Right lung (tissue), 5 donors: ENCODE data around the gene C4orf54. TPM values are rescaled to one million over a fixed set of nuclear protein-coding genes. Genes with fewer than 3 reads are reported as not detected.

Experiments used
- DNase-seq, 2 donors: peaks; one replicate each; pipeline ENCODE4 v3.0.0-alpha.2; 2013
- polyA plus RNA-seq, 5 donors: library from polyadenylated mRNA; unstranded; fragments of 120-200 nt; gene quantifications; one replicate each; pipeline versions ENCODE4 v1.2.1 to v1.2.3, GENCODE V29; 2013; ENCODE audit warnings: inconsistent platforms in 1 of 5, low replicate concordance in 1 of 5; ENCODE audit not compliant: insufficient read length in 5 of 5, insufficient read depth in 1 of 5

Gene C4orf54
- polyA plus RNA-seq, 5 donors = 0.01 to 2.6 (median 0.10) TPM

DNA sequence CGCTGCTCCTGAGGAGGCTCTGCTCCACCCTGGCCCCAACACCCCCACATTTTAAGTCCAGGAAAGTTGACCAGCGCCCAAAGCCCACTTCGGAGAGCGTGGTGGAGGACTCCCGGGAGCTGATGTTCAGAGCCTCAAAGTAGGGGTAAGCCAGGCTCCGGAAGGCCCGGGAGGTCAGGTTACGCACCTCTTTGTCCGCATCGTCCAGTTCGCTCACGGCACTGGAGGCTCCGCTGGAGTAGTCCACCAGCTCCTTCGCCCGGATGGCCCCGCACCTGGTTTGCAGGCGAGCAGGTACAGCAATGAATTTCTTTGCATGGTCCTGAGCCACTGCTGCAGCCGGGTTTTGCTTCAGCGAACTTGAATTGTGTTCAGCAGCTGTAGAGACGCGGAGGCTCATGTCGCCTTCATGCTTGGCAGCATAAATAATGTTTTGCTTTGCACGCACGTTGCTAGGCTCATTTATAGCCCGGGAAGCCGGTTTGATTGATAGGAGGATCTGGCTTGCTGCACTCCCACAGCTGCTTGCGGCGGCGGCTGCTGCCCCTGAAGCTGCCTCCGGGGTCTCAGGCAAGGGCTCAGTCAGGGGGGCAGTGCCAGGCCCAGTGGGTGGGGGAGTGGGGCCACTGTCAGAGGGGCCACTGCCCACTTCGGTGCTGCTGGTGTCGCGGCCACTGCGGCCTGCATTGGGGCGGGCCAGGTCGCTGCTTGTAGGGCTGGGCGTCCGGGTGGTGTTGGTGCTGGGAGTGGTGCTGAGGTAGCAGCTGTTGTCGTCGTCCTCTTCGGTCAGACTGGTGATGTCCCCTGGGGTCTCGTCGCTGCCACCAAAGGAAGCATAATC lies 4.8 kb downstream of the C4orf54 start:
- no peak for DNase-seq

DNA sequence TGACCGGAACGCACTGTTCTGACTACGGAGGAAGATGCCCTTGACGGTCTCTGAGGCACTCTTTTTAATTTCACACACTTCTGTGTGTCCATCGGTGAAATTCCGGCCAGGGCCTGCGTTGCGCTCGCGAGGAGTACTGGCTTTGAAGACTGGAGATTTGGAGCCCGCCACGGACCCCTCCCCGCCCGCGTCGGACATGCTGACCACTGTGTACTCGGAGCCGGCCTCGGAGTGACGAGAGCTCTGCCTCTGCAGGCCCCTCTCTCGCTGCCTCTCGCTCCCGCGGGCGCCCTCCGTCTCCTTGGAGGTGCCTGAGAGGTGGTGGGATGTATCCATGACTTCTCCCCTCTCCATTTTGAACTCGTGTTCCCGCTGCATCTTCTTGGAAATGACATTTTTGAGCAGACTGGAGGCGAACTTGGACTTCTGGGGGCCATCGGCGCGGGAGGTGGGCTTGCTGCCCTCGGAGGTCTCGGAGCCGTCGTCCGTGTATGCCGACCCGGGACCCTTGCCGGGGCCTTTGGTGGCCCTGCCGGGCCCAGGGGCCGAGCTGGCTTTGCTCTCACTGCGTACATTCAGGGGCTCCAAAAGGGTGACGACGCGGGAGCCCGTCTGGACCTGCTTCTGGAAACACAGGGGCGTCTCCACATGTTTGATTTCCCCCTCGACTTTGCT lies 5.7 kb downstream of the C4orf54 start:
- no peak for DNase-seq

DNA sequence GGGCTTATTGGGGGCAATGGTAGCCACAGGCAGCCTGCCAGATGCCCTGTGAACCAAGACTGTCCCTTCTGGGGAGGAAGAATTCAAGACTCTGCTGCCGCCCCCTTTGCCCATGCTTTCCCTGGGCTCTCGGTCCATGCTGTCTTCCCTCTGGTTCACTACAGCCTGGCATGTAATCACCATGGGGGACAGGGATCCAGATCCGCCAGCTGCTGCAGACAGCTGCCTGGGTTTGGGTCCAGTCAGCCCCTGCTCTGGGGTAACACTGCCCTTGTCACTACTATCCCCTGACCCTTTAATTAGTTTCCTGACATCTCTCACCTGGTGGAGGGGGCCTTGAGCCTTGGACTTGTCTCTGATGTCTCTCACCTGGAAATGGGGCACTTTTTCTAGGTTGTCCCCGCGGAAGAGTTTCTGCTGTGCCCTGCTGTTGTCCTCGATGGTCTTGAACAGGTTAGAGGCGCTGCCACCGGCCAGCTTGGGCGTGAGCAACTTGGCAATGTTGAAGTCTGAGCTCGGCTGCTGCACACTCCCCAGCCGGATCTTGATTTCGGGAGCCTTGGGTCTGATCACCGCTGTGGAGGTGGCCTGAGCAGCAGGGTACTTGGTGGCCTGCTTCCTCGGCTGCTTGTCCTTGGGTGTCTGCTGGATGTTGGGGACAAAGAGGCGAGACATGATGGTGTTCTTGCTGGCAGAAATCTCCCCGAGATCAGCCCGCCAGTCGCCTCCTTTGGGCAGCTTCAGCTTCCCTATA lies 6.4 kb downstream of the C4orf54 start:
- DNase-seq = no peak

DNA sequence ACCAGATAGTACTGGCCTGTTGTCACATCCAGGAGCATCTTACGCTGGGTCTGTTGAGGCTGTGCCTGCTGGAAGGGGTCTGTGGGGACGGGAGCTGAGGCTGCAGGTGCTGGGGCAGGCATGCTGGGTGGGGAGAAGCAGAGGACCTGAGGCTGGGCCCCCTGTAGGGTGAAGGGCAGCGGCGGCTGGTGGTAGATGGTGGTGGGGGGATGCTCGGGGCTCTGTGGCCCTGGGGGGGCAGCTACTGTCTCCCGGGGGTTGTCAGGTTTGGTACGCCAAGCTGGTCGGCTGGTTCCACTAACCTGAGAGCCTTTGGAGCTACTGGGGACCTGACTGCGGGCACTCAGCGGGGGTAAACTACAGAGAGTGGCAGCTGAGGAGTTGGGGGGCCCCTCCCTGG lies 7.8 kb downstream of the C4orf54 start:
- DNase-seq = no peak

DNA sequence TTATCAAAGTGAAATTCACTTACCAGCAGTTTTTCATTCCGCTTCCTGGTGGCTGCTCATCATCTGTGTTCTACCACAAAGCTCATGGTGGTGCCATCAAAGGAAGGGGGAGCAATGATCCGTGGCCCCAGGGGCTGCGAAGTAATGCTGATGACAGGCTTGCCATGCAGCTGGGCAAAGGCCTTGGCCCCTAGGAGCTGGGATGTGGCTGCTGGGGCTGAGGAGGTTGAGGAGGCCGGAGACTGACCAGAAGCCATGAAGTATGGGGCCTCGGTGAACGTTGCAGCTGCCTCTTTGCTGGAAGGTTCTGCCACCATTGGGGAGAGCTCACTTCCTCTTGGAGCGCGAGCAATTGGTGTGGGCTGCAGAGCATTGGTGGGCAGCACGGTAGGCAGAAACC lies 8.4 kb downstream of the C4orf54 start:
- no peak for DNase-seq

DNA sequence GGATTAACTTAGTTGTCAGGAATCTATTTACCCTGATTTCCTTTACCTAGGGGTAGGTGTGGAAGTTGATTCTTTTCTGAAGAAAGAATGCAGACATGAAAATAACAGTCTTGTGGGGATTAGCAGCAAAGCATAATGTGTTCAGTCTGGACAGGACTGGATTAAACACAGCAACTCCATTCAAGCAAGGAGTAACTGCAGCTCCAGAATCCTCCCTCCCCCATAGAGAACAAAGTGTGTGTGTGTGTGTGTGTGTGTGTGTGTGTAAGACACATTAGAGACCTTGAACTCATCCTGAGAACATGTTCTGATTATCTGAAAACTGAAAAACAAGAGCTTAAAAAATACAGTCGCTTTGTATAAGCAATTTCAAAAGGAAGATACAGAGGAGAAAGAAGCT lies 9.3 kb downstream of the C4orf54 start:
- no peak for DNase-seq

DNA sequence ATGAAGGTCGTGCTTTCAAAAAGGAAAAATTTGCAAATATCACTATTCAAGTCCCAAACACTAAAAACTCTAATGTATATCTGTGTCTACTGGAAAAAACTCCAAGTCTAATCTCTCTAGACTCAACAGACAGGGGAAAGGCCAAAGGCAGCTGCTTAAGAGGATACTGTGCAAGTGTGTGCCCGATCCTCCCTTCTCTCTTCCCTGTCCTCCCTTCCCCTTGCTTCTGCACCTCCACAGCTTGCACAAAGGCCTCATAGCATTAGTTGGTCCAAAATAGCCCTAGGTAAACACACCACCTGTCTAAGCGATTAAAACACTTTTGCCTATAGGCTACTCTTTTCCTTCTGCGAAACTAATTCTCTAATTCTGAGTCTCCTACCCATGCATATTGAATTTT lies 10.6 kb downstream of the C4orf54 start:
- DNase-seq = no peak

DNA sequence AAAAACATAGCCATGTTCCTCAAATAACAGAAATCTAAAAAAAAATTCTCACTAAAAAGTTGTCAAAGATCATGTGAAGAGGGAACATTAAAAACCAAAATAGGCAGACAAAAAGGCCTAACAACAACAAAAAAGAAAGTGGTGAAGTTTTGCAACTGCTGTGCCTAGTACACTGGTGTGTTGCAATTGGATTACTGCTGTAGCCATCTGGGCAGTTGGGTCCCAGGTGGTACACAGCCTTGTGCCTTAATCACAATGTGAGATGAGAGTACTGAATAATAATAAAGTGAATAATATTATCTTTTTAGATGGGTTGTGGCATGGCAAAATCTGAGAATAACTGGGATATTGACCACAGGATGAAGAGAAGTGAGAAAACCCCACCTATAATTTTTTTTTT lies 12.0 kb downstream of the C4orf54 start:
- no peak for DNase-seq

DNA sequence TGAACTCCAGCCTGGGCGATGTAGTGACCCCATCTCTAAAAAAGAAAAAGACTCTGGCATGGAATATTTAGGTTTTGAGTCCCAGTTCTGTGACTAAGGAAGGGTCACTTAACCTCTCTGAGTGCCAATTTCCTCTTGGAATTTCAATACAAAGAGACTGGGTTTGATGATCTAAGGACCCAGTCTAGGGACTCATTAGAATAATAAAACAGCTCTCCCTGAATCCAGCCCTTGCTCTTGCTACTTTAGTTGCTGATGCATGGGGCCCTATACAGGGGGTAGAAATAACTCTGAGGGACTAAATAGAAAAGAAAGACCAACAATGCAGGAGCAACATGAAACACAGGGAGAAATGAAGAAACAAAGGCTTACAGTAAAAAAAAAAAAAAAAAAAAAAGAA lies 12.6 kb downstream of the C4orf54 start:
- no peak for DNase-seq

DNA sequence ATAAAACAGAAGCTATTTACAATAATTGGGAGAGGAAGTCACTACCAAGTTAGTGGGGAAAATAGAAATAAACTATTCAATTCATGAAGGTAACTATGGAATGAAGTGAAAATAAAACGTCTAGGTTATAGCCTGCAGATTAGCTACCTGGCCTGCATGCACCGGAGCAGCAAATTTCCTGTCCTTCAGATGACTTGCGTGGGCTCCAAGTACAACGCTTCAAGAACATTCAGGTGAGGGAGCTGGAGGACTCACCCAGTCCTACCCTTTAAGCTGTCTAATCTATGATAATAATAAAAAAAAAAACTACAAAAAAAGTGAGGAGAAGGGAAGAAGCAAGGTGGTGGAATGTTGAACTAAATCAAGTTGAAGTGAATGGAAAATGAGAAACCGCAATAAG lies 13.2 kb downstream of the C4orf54 start:
- DNase-seq = no peak

DNA sequence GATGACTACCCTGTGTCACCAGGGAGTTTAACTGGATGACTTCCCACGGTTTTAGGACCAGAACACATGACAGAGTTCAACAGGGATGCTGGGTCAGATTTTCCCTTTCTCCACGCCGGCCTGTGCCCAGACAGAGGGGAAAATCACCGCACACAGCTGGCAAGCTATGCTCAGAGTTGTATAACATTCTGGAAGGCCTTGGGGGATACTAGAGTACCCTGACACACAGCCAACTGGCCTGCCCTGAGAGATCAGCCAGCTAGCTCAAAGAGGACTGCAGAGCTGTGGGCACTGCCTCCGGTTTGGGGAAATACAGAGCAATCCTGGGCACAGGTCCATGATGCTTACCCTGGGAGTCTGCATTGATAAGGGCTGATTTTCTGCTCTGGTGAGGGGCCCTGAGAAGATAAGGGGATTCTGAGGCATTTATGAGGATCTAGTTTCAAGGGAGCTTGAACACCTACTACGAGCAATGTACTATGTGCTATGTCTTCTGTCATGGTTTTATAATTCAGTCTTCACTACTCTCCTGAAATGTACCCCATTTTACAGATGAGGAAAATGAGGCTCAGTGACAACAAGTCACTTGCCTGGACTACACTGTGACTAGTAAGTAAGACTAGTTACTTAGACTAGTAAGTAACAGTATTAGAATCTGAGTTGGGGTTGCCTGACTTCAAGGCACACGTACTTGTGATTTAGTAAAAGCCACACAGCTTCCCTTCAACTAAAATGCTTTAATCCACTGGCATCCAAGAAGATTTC lies 14.7 kb downstream of the C4orf54 start:
- DNase-seq = no peak

DNA sequence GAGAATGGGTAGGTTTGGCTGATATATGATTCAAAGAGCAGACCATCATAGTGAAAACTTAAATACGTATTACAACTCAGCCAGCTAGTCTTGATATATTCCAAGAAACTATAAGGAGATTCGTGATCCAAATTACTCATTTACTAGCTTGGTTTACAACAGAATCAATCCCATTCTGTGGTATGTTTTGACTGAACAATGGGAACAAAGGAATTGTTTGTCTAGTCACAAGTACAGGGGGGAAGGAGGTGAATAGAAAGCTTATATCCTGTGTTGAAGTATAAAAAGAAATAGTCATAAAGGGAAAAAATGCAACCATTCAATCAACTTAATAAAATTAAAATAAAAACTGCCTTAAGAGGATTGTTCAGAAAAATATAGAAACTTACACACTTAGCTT lies 17.0 kb downstream of the C4orf54 start:
- no peak for DNase-seq

DNA sequence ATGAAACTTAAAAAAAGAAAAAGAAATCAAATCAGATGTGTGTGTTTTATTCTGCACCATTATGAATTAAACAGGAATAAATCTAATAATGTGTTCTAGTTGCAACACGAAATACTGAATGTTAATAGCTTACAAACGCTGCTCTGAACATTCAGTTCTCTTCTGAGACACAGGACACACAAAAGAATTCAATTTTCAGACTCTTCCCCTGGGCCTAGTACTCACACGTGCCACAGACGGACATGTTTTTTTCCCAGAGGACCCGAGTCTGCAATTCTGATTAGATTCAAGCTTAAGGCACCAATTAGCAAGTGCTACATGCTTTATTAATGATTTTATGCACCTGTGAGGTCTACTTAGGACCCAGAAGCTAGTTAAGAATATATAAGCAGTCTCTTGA lies 20.5 kb downstream of the C4orf54 start:
- DNase-seq = no peak

DNA sequence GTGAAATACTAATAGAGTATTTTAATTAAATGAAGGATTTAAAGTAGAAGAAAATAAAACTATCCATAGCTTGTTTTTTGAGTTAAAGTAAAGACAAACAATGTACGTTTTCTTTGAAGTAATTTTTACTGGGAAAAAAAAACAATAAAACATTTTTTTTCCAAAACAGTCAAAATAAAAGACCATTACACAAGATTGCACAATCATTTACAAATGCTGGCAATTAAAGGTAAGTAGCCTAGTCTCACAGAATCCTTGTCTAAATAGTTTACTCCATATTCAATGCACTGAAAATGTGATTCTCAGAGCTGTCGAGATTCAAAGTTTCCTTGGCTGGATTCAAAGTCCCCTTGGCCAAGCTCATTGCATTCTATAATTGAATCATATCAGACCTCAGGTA lies 21.2 kb downstream of the C4orf54 start:
- DNase-seq = no peak

DNA sequence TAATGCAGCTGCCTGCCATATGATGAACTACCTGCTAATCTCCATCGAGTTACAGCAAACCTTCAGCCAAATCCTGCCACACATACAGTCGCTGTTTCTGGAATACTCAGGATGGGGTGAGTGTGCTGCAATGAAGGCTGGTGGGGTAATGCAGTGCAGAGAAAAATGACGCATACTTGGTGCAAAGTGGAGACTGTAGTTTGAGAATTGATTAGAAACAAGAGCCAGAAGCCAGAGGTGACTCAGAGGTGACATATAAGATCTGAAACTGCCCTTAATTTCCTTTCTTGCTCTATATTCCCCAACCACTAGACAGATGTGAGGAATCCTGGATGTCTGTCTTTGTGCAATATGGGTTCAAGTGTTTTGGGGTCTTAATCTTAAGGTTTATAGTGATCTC lies 22.0 kb downstream of the C4orf54 start:
- DNase-seq = no peak

DNA sequence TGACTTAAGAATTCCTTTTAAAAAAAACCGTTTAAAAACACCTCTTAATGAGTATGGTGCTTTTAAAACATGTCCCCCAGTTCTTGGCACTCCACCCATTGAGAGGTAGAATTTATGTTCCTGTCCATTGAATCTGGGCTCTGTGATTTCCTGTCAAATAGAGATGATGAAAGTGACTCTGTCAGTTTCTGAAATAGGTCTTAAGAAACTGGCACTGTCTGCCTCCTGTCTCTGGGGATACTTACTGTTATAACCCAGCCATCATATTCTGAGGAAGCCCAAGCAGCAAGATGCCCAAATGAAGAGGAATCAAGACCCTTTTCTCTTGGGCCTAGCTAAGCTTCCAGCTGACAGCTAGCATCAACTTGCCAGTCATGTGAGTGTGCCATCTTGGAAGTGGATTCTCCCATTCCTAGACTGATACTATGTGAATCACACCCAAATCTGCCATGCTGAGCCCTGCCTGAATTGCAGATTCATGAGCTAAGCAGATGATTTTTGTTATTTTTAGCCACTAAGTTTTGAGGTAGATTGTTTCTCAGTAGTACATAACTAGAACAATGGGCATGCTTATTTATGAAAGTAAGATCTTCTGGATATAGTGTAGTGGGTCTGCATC lies 22.8 kb downstream of the C4orf54 start:
- DNase-seq = no peak

DNA sequence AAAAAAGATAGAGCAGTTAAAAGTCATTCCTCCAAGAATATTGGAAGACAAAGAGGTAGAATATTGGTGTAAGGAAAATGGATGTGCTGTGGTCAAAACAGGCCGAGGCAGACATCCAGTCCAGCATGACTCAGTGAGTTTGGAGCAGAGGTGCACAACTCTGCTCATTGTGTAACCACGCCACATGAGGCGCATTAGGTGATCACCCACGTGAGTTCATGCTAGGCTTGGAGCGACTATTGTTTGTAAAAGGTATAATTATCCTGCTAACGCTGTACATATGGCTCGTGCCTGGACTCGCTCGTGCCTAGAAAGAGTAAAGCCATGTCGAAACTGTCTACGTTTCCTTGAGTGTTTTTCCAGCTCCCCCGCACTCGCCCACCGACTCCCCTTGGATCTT lies 23.9 kb downstream of the C4orf54 start:
- DNase-seq = no peak

DNA sequence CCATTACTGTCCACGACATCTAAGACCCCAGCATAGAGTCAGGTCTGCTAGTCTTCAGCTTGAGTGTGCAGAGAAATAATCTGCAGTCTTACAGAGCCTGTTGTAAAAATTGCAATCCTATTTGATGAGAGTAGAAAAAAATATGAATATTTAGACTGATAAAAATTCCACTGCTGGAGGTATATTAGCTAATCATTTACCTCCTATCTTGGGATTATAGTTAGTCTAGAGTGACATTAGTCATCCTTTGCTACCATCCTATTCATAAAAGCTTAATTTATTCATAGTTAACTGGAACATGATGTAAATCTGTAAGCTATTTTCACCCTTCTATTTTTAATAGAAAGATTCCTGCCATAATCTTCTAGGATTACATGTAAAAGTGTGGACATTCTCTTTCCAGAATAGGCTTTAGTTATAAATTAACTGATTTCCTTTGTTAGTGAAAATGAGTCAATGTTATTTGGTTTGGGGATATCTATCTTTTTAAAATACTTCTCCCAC lies 26.7 kb downstream of the C4orf54 start:
- DNase-seq = no peak

DNA sequence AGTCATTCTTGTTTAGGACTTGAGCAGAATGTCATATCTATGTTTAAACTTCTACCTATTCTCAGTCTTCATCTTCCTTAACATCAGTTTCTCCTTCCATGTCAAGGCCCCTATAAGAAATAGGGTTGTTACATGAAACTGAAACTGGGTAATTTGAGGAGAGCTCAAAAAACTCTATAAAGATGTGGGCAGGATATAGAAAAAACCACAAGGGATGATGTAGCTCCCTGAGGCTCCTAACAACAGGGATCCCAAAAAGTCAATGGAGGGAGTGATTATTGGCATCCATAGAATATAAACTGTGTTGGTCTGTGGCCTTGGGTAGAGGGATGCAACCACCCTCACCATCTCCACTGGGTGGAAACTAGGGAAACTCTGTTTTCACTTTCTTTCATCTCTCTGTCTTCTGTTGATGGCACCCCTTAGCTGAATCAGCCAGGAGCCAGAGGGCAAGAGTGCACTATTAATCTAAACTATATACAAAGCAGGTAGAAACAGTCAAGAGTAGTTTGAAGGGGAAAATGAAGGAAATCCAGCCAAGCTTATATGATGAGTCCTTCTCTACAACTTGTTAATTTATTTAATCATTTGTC lies 27.6 kb downstream of the C4orf54 start:
- DNase-seq = no peak

DNA sequence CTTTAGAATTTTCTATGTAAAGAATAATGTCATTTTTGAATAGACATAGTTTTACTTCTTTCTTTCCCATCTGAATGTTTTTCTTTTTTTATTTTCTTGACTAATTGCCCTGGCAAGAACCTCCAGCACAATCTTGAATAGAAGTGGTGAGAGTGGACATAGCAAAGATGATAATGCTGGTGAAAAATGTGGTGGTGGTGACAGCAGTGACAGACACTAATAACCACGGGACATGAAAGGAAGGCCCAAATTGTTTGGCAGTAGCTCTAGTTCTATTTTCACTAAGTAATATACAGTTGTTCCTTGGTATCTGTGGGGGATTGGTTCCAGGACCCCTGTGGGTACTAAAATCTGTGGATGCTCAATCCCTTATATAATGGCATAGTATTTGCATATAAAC lies 29.6 kb downstream of the C4orf54 start:
- DNase-seq = no peak

DNA sequence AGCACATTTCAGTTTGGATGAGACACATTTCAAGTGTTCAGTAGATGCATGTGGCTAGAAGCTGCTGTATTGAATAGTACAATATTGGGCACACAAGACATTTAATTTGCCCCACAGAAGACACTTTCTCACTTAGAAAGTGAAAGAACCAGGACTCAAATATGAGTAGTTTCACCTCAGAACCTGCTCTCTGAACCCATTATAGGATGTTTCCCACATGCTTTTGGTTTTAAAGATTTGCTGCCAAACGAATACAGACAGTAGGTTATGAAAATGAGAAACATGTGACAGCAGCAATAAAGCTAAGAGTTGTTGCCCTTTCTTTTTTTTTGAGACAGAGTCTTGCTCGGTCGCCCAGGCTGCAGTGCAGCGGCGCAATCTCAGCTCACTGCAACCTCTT lies 32.3 kb downstream of the C4orf54 start:
- DNase-seq = no peak
